NCI-H2107 (cell line): ENCODE data around the gene LUZP1.
"Not testable (repeated sequence)": the region's sequence is repeated elsewhere in the genome, so short reads cannot be mapped to it uniquely, and the experiment has no call there.

ENCODE experiments used
- DNase-seq: peaks from one replicate; lab custom pipeline; 2025; lab: John Stamatoyannopoulos, UW

LUZP1 gene

DNA sequence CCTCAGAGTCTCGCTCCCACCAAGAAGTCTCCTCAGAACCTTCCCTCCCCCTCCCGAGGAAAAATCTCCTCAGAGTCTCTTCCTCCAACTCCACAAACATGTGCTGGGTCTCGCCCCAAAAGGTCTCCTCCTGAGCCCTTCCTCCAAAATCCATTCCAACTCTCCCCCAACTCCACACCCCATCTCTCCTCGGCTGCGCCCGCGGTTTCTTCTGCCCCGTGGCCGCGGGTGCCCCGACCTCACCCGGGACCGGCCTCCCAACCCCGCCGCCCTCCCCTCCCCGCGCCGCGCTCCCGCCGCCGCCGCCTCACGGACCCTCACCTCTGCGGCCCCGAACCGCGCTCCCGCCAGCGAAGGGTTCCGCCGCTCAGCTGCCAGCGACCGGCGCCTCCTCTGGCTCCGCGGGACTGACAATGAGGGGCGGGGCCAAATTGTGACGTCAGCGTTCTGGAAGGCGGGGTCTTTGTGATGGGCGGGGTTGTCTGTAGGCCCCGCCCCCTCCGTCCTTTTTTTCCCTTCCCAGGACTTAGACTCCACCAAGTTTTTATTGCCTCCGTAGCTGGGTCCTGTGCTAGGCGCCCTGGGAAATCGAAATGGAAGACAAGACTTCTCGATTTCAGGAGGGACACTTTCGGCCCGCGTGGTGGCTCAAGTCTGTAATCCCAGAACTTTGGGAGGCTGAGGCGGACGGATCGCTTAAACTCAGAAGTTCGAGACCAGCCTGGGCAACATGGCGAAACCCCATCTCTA is at the start of gene LUZP1:
Gene LUZP1, minus strand, starts transcription at position 412 of the 750 bp plus-strand sequence.
- peak; percentile 44 for DNase-seq

DNA sequence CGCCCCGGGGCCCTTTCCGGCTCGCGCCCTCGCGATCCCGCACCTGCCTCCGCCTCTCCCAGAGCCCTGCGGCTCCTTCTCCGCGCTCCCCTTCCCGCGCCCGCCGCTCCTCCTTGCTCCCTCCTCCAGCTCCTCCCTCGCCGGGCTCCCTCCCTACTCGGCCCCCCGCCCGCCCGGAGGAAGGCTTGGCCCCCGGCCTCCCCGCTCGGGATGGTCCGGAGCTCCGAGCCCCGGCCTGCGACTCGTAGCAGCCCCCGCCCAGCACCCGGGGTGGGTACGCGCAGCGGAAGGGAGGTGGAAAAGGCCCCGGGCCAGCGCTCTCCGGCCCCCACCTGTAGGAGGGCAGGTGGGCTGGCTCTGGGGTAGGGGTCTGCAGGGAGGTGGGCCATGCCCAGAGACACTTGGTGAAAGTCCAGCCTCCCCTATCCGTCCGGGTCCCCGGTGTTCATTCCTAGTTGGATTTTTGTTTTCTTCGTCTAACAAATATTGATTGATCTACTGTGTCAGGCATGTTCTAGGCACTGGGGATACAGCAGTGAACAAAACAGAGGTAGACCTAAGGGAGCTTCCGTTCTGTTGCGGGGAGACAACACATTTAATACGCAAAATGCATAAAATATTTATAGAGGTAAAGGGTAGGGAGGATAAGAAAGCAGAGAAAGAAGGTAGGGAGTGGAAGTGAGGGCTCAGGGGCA is 48.9 kb upstream of the LUZP1 start, which contains the start of gene HTR1D:
Gene HTR1D, minus strand, starts transcription at position 82 of the 695 bp plus-strand sequence. CDS start 23,283 bp downstream, outside the sequence.
- DNase-seq, result no peak

DNA sequence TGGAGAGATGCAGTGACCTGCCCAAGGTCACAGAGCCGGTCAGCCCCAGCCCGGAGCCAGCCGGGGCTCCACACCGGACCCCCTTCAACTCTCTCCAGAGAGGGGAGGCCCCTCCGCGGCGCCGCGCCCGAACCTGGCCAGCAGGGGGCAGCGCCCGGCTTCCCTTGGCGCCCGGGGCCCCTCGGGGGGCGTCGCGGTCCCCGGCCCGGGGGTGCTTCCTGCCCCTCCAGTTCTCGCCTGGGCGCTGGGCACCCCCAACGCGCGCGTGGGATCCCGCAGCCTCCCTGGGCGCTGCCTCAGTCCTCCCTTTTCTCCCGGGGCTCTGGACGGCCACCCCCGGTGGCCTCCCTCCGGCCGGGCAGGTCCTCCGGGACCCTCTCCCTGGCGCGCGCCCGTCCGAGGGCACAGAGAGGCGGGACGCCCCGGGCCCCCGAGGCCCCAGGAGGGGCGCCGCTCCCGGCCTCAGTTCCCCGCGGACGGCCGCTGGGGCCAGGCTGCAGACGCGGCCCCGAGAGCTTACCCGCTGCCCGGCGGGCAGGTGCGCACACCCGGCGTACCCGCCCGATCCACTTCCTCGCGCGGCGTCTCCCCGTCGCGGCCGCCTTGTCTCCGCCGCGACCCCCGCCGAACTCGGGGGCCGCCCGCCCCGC is 48.2 kb upstream of the LUZP1 start:
- DNase-seq, result no peak

DNA sequence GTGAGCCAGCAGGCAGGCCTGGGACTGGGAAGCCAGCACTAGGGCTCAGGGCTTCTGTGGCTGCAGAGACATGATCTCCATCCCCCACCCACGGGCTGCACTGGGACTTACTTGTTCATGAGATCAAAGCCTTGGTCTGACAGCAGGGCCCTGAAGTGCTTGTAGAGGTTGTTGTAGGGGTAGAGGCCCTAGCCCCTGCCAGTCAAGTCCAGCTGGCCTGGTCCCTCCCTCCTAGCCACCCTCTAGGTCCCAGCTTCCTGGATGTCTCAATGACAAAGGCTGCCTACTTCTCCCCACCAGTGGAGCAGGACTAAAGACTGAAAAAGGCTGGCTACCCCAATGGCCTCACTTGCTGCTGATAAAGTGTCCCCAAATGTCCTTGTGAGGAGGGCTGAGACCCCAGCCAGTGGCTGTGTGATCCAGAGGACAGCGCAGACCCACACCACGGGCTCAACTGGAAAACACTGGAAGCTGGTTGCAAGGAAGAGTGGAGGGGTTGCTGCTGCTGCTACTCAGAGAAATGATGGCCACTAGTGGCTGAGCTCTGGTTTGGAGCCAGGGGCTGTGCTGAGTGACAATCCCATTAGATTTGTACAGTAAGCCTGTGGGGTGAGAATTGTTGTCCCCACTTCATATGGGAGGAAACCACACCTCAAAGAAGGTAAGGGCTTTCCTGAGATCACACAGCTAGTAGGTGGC is 47.2 kb upstream of the LUZP1 start:
- DNase-seq, result no peak

DNA sequence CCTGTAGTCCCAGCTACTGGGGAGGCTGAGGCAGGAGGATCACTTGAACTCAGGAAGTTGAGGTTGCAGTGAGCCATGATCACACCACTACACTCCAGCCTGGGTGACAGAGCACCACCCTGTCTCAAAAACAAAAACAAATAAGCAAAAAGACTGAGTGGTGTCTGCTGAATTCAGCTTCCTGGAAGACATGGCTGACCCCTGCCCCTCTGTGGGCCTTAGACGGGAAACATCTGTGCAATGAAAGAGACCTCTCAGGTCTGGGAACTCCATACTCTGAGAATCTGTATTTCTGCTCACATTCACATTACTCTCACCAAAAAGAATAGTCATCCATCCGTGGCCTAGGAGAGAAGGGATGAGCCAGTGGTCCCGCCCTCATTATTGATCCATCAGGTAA is 46.6 kb upstream of the LUZP1 start:
- DNase-seq, result no peak

DNA sequence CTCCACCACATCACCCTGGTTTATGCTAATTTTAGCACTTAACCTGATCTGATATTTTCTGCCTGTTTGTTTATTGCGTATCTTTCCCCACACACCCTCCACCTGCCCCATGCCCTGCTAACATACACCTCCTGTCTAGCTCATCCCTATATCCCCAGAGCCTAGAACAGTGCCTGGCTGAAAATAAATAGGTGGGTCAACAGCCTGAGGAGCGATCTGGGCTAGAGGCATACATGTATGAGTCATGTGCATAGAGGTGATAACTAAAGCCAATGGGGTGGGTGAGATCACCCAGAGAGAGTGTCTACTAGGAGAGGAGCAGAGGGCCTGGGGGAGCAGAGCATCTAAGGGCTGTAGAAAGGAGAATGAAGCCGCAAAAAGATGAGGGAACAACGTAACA is 46.0 kb upstream of the LUZP1 start:
- DNase-seq, result no peak

DNA sequence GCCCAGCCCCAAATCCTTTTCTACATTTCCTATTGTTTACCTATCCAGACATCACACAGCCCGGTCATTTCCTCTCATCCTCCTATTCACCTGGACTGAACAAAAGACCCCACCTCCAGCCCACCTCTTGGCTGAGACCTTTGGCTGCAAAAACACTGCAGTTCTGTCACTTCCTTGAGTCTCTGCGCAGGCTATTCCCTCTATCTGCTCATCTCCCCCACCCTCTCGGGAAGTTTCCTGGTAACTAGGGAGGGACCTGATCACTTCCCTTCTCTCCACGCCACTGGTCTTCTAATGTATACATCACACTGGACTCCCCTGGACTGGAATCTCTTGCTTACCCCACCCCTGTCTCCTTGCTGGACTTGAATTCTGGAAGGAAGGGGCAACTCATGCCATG is 43.3 kb upstream of the LUZP1 start:
- no peak for DNase-seq

DNA sequence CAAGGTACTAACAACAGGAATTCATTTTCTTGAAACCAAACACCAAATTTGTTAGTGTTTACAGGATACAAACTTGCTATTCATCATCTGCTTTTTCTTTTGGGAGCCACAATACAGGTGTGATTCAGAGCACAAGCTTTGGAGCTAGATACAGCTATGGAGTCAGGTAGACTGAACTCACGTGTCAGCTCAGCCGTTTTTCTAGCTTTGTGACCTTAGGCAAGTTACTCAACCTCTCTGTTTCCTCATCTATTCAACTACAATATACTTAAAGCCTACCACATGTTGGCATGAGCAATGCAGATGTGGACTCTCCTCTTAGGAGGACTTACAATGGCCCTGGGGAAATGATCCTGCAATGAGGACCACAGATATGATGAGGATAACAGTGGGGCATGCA is 42.3 kb upstream of the LUZP1 start:
- no peak for DNase-seq

DNA sequence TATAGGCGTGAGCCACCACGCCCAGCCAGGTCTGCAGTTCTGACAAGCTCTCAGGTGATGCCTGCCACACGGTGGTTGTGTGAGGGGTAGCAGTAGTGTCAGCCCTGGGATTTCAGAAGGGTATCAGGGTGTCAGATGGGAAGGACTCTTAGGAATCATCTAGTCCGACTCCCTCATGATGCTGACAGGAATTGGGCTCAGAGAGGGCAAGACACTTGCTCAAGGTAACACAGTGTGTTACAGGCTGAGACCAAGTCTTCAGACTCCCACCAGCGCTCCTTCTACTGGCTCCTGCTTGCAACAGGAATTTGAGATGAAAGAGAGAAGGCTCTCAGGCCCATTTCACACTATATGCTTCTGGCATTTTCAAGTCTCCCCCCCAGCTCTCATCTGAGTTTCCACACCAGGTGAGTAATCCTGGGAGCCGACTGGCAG is 41.7 kb upstream of the LUZP1 start:
- DNase-seq, result no peak

DNA sequence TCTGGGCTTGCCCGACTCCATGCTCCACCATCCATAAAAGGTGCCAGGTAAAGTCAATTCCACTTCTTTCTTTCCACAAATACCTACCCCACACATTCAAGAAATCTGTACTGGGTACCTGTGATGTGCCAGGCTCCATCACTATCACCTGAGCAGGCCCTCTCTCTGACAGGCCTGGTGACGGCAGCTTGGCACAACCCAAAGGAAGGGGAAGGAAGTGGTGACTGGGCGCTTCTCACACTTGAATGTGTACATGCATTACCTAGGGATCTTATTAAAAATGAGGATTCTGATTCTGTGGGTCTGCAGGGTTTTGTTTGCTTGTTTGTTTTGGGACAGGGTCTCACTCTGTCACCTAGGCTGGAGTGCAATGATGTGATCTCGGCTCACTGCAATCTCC is 41.1 kb upstream of the LUZP1 start:
- DNase-seq, result no peak

DNA sequence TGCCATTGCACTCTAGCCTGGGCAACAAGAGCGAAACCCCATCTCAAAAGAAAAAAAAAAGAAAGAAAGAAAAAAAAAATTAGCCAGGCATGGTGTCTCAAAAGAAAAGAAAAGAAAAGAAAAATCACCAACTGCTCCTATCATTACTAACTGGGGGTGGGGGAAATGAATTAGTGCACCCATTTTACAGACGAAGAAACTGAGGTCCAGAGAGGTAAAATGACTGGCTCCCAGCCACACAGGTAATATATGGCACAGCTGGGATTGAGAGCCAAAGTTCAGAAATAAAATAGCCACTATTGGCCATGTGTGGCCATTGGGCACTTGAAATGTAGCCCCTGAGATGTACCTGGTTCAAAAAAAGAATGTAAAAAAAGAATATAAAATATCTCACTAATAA is 39.9 kb upstream of the LUZP1 start:
- no peak for DNase-seq

DNA sequence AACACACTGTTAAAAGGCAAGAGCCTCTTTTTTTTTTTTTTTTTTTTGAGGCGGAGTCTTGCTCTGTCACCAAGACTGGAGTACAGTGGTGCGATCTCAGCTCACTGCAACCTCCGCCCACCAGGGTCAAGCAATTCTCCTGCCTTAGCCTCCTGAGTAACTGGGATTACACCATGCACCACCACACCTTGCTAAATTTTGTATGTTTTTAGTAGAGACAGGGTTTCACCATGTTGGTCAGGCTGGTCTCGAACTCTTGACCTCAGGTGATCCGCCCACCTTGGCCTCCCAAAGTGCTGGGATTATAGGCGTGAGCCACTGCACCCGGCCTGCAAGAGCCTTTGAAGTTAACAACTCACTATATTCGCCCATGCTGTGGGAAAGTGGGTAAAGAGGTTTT is 39.1 kb upstream of the LUZP1 start:
- not testable (repeated sequence) for DNase-seq

DNA sequence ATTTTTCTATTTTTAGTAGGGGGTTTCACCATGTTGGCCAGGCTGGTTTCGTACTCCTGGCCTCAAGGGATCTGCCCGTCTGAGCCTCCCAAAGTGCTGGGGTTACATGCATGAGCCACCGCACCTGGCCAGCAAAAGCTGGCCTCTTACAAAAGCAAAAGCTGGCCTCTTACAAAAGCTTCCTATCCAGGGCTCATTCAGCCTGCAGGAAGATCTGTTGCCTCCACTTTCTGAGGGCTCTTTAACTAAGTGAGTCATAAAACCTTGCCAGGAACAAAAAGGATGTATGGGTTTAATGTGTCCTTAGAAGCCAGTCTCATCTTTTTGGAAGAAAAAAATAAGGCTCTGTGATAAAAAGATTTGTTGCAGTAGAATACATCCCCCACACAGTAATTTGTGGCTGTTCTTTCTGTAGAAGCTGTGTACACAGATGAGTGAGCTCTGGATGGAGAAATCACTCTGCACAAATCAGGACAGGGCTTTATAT is 33.6 kb upstream of the LUZP1 start:
- peak; percentile 29 for DNase-seq

DNA sequence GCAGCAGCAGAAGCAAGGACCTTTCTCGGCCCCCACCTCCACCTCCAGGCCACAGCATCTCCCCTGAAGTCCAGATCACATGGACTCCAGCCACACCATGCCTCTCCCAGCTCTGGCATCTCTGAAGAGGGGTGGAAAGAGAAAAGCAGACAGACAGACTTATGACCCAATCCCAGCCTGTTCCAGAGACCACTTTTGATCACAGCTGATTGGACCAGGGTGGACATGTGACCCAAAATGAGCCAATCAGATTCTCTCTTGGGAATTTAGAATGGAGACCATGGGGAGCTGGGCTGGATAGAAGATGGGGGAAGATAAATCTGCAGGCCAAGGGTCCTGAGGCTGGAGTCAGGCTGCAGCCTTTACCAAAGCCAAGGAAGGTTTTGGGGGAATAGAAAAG is 32.2 kb upstream of the LUZP1 start:
- no peak for DNase-seq

DNA sequence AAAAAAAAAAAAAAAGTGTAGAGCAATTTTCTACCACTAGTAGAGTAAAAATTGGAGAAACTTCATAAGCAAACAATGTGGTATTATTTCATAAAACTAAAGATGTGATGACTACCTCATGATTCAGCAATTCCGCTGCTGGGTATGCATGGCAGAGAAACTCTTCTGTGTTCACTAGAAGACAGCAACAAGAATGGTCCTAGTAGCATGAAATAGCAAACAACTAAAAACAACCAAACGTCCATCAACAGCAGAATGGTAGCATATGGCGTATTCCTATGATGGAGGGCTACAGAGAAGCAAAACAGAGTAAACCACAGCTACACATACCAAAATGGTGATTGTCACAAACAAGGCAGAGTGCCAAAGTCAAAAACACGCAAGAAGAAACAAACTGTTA is 29.7 kb upstream of the LUZP1 start:
- DNase-seq, result no peak

DNA sequence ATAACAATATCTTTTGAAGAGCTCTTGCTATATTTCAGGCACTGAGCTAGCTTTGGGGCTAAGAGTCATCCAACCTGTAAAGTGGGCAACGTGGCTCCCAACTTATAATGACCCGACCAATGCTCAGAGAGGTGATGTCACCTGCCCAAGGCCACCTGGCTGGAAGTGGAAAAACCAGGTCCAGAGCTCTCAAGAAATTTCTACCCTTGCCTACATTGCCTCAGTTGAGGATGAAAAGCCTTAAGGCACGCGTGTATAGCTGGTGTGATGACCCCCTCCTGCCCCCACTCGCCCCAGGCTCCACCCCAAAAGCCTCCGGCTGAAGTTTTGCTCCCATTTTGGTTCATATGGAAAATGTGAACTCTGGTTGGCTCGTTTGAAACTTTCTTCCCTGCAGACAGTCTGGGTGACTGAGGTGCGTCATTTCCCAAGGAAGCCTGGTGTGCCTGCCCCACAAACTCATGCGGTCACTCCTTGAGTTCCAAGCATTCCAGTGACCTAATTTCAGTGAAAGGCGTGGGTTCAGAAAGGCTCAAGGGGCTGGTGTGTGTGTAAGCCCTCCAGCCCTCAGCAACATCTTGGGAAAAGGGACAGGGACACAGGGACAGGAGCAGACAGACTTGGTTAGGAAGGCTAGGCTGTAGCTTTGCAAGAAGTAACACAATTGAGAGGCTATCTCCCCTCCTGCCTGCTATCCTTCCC is 28.1 kb upstream of the LUZP1 start:
- DNase-seq, result no peak

DNA sequence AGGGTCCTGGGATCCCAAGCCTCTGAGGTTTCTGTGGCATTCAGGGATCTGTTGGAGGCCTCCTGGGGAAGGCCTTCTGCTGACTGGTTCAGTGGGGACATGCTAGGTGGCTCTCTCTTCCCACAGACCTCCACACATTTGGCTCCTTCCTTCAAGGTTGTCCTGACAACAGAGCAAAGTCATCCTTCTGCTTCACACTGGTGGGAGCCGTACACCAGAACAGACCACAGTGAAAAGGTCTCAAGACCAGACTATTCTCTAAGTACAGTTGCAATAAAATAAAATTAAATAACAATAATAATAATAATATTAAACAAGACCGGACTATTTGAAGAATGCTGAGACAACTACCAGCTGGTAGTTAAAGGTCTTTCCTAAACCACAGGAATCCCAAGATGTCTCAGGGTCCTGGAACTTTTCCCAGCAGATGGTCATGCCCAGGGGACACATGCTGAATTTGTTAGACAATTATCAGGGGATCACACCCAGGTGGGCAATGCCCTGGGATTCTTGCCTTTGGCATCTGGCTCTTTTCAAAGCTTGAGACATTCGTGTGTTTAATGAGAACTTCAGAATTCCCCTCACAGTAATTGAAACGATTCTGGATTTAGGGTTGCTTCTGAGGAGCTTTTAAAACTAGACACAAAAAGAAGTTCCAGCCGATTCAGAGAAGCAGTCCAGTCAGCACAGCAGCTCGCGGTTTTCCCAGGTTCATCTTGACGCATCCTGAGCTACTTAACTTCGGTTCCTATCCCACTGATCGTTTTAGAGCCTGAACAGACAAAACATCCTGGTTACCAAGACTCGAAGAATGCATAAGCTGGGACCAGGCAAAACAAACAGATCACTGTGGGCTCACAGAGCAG is 25.7 kb upstream of the LUZP1 start:
- no peak for DNase-seq

DNA sequence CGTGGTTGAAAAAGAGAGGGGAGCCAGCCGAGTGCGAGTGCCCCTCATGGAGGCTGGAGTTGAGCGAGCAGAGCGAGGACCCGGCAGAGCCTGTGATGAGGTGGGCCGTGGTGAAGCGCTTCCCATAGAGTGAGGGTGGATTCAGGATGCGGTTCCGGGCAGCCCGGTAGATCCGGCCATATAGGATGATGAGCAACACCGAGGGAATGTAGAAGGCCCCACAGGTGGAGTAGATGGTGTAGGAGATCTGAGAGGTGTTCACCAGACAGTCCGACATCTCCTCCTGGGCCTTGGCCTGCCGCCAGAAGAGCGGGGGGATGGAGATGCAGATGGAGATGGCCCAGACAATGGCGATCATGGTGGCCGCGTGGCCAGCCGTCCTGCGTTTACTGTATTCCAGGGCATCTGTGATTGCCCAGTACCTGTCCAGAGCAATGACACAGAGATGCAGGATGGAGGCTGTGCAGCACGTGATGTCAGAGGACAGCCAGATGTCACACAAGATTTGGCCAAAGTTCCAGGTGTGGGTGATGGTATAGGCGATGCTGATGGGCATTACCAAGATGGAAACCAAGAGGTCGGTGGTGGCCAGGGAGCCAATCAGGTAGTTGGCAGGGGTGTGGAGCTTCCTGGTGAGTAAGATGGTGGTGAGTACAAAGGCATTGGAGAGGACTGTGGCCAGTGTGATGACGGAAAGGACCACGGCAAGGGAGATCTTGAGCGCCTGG is 24.9 kb upstream of the LUZP1 start:
- no peak for DNase-seq

DNA sequence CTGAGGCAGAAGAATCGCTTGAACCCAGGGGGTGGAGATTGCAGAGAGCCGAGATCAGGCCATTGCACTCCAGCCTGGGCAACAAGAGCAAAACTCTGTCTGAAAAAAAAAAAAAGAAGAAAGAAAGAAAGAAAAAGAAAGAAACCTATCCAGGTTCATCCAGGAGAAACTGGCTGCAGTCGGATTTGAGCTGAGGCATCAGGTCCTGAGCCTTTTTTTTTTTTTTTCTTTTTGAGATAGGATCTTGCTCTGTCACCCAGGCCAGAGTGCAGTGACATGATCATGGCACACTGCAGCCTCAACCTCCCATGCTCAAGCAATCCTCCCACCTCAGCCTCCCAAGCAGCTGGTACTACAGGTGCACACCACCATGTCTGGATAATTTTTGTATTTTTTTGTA is 22.5 kb upstream of the LUZP1 start:
- no peak for DNase-seq

DNA sequence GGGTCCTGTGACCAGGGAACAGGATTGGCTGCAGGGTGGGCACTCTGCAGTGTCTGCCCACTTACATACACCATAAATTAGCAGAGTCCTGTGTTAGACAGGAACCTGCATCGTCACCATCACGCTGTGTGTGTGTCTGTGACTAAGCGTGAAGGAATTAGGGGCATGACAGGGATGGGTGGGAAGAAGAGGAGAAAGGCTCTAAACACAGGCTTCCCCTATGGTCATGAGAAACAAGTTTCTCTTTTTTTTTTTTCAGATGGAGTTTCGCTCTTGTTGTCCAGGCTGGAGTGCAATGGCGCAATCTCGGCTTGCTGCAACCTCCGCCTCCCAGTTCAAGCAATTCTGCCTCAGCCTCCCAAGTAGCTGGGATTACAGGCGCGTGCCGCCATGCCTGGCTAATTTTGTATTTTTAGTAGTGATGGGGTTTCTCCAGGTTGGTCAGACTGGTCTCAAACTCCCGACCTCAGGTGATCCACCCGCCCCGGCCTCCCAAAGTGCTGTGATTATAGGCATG is 20.3 kb upstream of the LUZP1 start:
- DNase-seq, result not testable (repeated sequence)
